Measurements from ENCODE around the gene CDH1. TPM values are rescaled to one million over a fixed set of nuclear protein-coding genes. Genes with fewer than 3 reads are reported as not detected.

Gene CDH1
- total and polyA plus RNA-seq, 11 donors = 0.08 to 5.3 (median 0.27) TPM; not detected in 8

DNA sequence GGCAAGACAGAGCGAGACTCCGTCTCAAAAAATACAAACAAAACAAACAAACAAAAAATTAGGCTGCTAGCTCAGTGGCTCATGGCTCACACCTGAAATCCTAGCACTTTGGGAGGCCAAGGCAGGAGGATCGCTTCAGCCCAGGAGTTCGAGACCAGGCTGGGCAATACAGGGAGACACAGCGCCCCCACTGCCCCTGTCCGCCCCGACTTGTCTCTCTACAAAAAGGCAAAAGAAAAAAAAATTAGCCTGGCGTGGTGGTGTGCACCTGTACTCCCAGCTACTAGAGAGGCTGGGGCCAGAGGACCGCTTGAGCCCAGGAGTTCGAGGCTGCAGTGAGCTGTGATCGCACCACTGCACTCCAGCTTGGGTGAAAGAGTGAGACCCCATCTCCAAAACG is 531 bp upstream of the CDH1 start:
- no peak overlapping the region for H3K27ac ChIP-seq
- ATAC-seq (no peak), DNase-seq (no peak)
- H3K36me3 ChIP-seq = no peaks in the 10 kb centered on the region
- peaks cover 17 to 63% (median 34%) of the 10 kb centered on the region in 9 donors for H3K27me3 ChIP-seq
- WGBS, 4 donors = 88 to 92% (median 90%) methylated on average over 12 of the region's 12 CpGs
- no peak overlapping the region for H3K4me3 ChIP-seq
- TF ChIP-seq, protein P1, sequence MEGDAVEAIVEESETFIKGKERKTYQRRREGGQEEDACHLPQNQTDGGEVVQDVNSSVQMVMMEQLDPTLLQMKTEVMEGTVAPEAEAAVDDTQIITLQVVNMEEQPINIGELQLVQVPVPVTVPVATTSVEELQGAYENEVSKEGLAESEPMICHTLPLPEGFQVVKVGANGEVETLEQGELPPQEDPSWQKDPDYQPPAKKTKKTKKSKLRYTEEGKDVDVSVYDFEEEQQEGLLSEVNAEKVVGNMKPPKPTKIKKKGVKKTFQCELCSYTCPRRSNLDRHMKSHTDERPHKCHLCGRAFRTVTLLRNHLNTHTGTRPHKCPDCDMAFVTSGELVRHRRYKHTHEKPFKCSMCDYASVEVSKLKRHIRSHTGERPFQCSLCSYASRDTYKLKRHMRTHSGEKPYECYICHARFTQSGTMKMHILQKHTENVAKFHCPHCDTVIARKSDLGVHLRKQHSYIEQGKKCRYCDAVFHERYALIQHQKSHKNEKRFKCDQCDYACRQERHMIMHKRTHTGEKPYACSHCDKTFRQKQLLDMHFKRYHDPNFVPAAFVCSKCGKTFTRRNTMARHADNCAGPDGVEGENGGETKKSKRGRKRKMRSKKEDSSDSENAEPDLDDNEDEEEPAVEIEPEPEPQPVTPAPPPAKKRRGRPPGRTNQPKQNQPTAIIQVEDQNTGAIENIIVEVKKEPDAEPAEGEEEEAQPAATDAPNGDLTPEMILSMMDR (IDR thresholded peaks at IDR 0.05) = no peak
- TF ChIP-seq POLR2A (IDR thresholded peaks at IDR 0.05) = no peak
- intact Hi-C loops (cut with DNase I) = no loop called here
- no peaks in the 10 kb centered on the region for H3K9me3 ChIP-seq
- H3K4me1 ChIP-seq = peaks cover 0 to 15% (median 1%) of the 10 kb centered on the region in 12 donors

GRCh38 chr16:68737730-68738629 is 888 bp downstream of the CDH1 start:
- Histone ChIP-seq H3K4me1 (peaks cover 0 to 15% (median 1%) of the 10 kb centered on the region in 12 donors), H3K36me3 (no peaks in the 10 kb centered on the region), H3K4me3 (peak overlapping the region in 4 of 12 donors; percentile 10 to 29 (median 15)), H3K27me3 (peaks cover 17 to 56% (median 31%) of the 10 kb centered on the region in 9 donors), H3K27ac (no peak overlapping the region), H3K9me3 (no peaks in the 10 kb centered on the region)
- DNase-seq (no peak), ATAC-seq (peak in 2 of 4 donors; percentile 26 to 42)
- intact Hi-C loops (cut with DNase I) = no loop called here
- 5 to 6% (median 5%) methylated on average over 47 to 58 of the region's 58 CpGs for WGBS, 4 donors
- TF ChIP-seq, protein P1 (IDR thresholded peaks at IDR 0.05) = no peak
- no peak for TF ChIP-seq POLR2A (IDR thresholded peaks at IDR 0.05)

GRCh38 chr16:68739964-68740627 is 3.0 kb downstream of the CDH1 start:
- H3K27me3 ChIP-seq = peaks cover 17 to 49% (median 27%) of the 10 kb centered on the region in 9 donors

More at GRCh38 chr16:68739964-68740627, 3.0 kb downstream of the CDH1 start:
- no peak overlapping the region for H3K4me3 ChIP-seq
- intact Hi-C loops (cut with DNase I) = no loop called here
- H3K9me3 ChIP-seq = no peaks in the 10 kb centered on the region
- WGBS, 4 donors = 57 to 66% (median 61%) methylated on average over 7 of the region's 7 CpGs
- no peak for DNase-seq
- TF ChIP-seq, protein P1 (IDR thresholded peaks at IDR 0.05) = no peak
- TF ChIP-seq POLR2A (IDR thresholded peaks at IDR 0.05) = no peak
- no peak for ATAC-seq
- H3K27ac ChIP-seq = no peak overlapping the region
- H3K4me1 ChIP-seq = peaks cover 0 to 15% (median 1%) of the 10 kb centered on the region in 12 donors
- H3K36me3 ChIP-seq = no peaks in the 10 kb centered on the region

All from heart left ventricle (tissue), 16 donors.